HepG2 (cell line): ENCODE results near the gene MOK. TPM values are rescaled to one million over a fixed set of nuclear protein-coding genes. Genes with fewer than 3 reads are reported as not detected.
A peak's percentile ranks its signal among the peaks of the same experiment; 100 is the strongest.

Source experiments
- ATAC-seq: fragments of 200-7000 bp; cut with Tn5 transposase; 3 replicates; pipeline ENCODE4 v1.9.1; 2020; ENCODE audit warnings: mild to moderate bottlenecking, moderate library complexity
- BruUV-seq: library from RNA; stranded (reverse); fragments of 400-500 nt; replicated peaks from 2 replicates; lab custom pipeline; 2021; lab: Mats Ljungman, UMichigan
- CTCF ChIA-PET: fragments of 300-600 bp; formaldehyde crosslinking; extraction: SDS; loops from one replicate; lab custom pipeline; 2021; ENCODE audit warnings: low total read pairs, inconsistent platforms, low intra/inter-chr PET ratio; lab: Yijun Ruan, JAX
- POLR2A ChIA-PET: fragments of 350-600 bp; sonication (Branson Sonifier 250); formaldehyde crosslinking; loops from one replicate; lab custom pipeline; 2020; ENCODE audit warnings: antibody characterized with exemption, inconsistent platforms; lab: Yijun Ruan, JAX
- DNase-seq: peaks from one replicate; pipeline ENCODE4 v3.0.0-alpha.2; 2015; ENCODE audit warnings: low spot score
- FAIRE-seq: peaks from 3 replicates; lab custom pipeline; 2011; peaks lifted over from hg19 to GRCh38; lab: Jason Lieb, UNC
- H2AFZ ChIP-seq: one replicate; pipeline ENCODE4 v1.6.1; 2011; ENCODE audit warnings: low read length, inconsistent platforms
- H3K27ac ChIP-seq: fragments of 300-600 bp; 3 replicates; pipeline ENCODE4 v1.8.0; 2011; ENCODE audit warnings: mixed run types, mild to moderate bottlenecking, mixed read lengths, low read length, inconsistent platforms; ENCODE audit not compliant: insufficient read depth; ENCODE audit errors: extremely low read length
- H3K27me3 ChIP-seq, 2 experiments: fragments of 200-600 bp in 1 of 2; 2 replicates in 1 of 2; 3 replicates in 1 of 2; pipeline versions ENCODE4 v1.6.0 to v1.8.0; 2011; ENCODE audit warnings: low read length in 2 of 2, mild to moderate bottlenecking in 2 of 2, moderate library complexity in 2 of 2, inconsistent platforms in 1 of 2; ENCODE audit not compliant: insufficient read depth in 2 of 2, control insufficient read depth in 1 of 2
- H3K36me3 ChIP-seq, 2 experiments: fragments of 200-600 bp in 1 of 2; replicated peaks in 1 of 2; 2 replicates in 1 of 2; 3 replicates in 1 of 2; pipeline versions ENCODE4 v1.5.1 to v1.8.0; 2011; ENCODE audit warnings: low read length in 2 of 2, inconsistent platforms in 1 of 2; ENCODE audit not compliant: insufficient read depth in 2 of 2, control insufficient read depth in 1 of 2
- H3K4me1 ChIP-seq: 2 replicates; pipeline ENCODE4 v1.5.1; 2012; ENCODE audit warnings: low read length, inconsistent platforms; ENCODE audit not compliant: insufficient read depth
- H3K4me2 ChIP-seq: 2 replicates; pipeline ENCODE4 v1.6.0; 2011; ENCODE audit warnings: low read depth, low read length, inconsistent platforms
- H3K4me3 ChIP-seq, 3 experiments: fragments of 200-600 bp in 1 of 3; sonication (generic), shearing (Covaris generic) in 1 of 3; replicated peaks in 1 of 3; 2 replicates each; pipeline ENCODE4 v1.5.1; 2011 to 2016; ENCODE audit warnings: low read length in 3 of 3, inconsistent platforms in 2 of 3, low read depth in 2 of 3, mild to moderate bottlenecking in 2 of 3, control low read depth in 1 of 3, mixed read lengths in 1 of 3; ENCODE audit not compliant: insufficient read depth in 1 of 3
- H3K79me2 ChIP-seq: one replicate; pipeline ENCODE4 v1.6.1; 2011; ENCODE audit warnings: low read length, inconsistent platforms; ENCODE audit not compliant: insufficient read depth
- H3K9ac ChIP-seq: 2 replicates; pipeline ENCODE4 v1.6.0; 2011; ENCODE audit warnings: mild to moderate bottlenecking, low read depth, low read length, inconsistent platforms; ENCODE audit not compliant: insufficient read depth
- H3K9me3 ChIP-seq: 2 replicates; pipeline ENCODE4 v1.5.1; 2012; ENCODE audit warnings: mild to moderate bottlenecking, low read length
- H4K20me1 ChIP-seq: 2 replicates; pipeline ENCODE4 v1.6.0; 2011; ENCODE audit warnings: inconsistent platforms, mild to moderate bottlenecking, low read length, moderate library complexity; ENCODE audit not compliant: insufficient read depth
- DDIT3 ChIP-seq: sonication (generic); formaldehyde crosslinking; IDR thresholded peaks from 2 replicates; pipeline ENCODE4 v1.4.0; 2020; ENCODE audit warnings: mild to moderate bottlenecking, missing genetic modification reagents
- DPF2 ChIP-seq: sonication (generic); formaldehyde crosslinking; IDR thresholded peaks from 2 replicates; pipeline ENCODE4 v1.4.0; 2020; ENCODE audit warnings: mild to moderate bottlenecking, low read depth, missing genetic modification reagents, borderline replicate concordance
- ETV6 ChIP-seq: sonication (generic); formaldehyde crosslinking; conservative IDR thresholded peaks from 2 replicates; pipeline ENCODE4 v1.4.0; 2020; ENCODE audit warnings: missing genetic modification reagents
- GLI4 ChIP-seq: sonication (generic); formaldehyde crosslinking; IDR thresholded peaks from 2 replicates; pipeline ENCODE4 v1.5.1; 2020; ENCODE audit warnings: missing genetic modification reagents, mild to moderate bottlenecking, moderate library complexity, borderline replicate concordance
- GTF2F1 ChIP-seq: fragments of 150-350 bp; IDR thresholded peaks from 2 replicates; pipeline ENCODE4 v1.6.1; 2014; ENCODE audit warnings: low read length
- KLF15 ChIP-seq: sonication (generic); formaldehyde crosslinking; IDR thresholded peaks from 2 replicates; pipeline ENCODE4 v1.8.1; 2023; ENCODE audit warnings: borderline replicate concordance, mild to moderate bottlenecking, inconsistent platforms, missing genetic modification reagents, mixed read lengths
- MAF1 ChIP-seq: sonication (generic); formaldehyde crosslinking; IDR thresholded peaks from 2 replicates; pipeline ENCODE4 v1.5.0; 2020; ENCODE audit warnings: missing genetic modification reagents, borderline replicate concordance
- NBN ChIP-seq: fragments of 450-650 bp; conservative IDR thresholded peaks from 2 replicates; pipeline ENCODE4 v1.6.1; 2017
- NFE2L1 ChIP-seq: sonication (generic); formaldehyde crosslinking; IDR thresholded peaks from 2 replicates; pipeline ENCODE4 v1.4.0; 2020; ENCODE audit warnings: missing genetic modification reagents, mild to moderate bottlenecking, borderline replicate concordance
- POLR2AphosphoS2 ChIP-seq: IDR thresholded peaks from 2 replicates; pipeline ENCODE4 v1.6.1; 2011; ENCODE audit warnings: low read depth, low read length, improper control_type of control experiment
- PPARG ChIP-seq: conservative IDR thresholded peaks from 2 replicates; pipeline ENCODE4 v1.6.1; 2016; ENCODE audit warnings: missing biosample characterization, missing genetic modification reagents
- RBM22 ChIP-seq: fragments of 200-400 bp; formaldehyde crosslinking; optimal IDR thresholded peaks from 2 replicates; pipeline ENCODE3; 2017; ENCODE audit warnings: mild to moderate bottlenecking, low read length, moderate library complexity
- SNAI1 ChIP-seq: sonication (generic); formaldehyde crosslinking; IDR thresholded peaks from 2 replicates; pipeline ENCODE4 v1.5.0; 2020; ENCODE audit warnings: mild to moderate bottlenecking, missing genetic modification reagents, borderline replicate concordance
- ZBTB34 ChIP-seq: sonication (generic); formaldehyde crosslinking; IDR thresholded peaks from 2 replicates; pipeline ENCODE4 v1.8.0; 2022; ENCODE audit warnings: mild to moderate bottlenecking, missing genetic modification reagents
- ZBTB42 ChIP-seq: sonication (generic); formaldehyde crosslinking; IDR thresholded peaks from 2 replicates; pipeline ENCODE4 v1.5.0; 2020; ENCODE audit warnings: mild to moderate bottlenecking, missing genetic modification reagents
- ZC3H4 ChIP-seq: sonication (generic); formaldehyde crosslinking; IDR thresholded peaks from 2 replicates; pipeline ENCODE4 v1.4.0; 2020; ENCODE audit warnings: missing genetic modification reagents, borderline replicate concordance
- ZNF20 ChIP-seq: sonication (generic); formaldehyde crosslinking; IDR thresholded peaks from 2 replicates; pipeline ENCODE4 v1.4.0; 2020; ENCODE audit warnings: mild to moderate bottlenecking, moderate library complexity, missing genetic modification reagents
- ZNF326 ChIP-seq: sonication (generic); formaldehyde crosslinking; IDR thresholded peaks from 2 replicates; pipeline ENCODE4 v1.4.0; 2020; ENCODE audit warnings: missing genetic modification reagents, borderline replicate concordance
- ZNF547 ChIP-seq: sonication (generic); formaldehyde crosslinking; IDR thresholded peaks from 2 replicates; pipeline ENCODE4 v1.5.1; 2020; ENCODE audit warnings: mild to moderate bottlenecking, missing genetic modification reagents
- ZNF598 ChIP-seq: sonication (generic); formaldehyde crosslinking; IDR thresholded peaks from 2 replicates; pipeline ENCODE4 v1.5.1; 2020; ENCODE audit warnings: mild to moderate bottlenecking, missing genetic modification reagents, borderline replicate concordance
- ZNF768 ChIP-seq: sonication (generic); formaldehyde crosslinking; IDR thresholded peaks from 2 replicates; pipeline ENCODE4 v1.4.0; 2020; ENCODE audit warnings: missing genetic modification reagents
- WGBS: methylation state at CpG from one replicate; pipeline ENCODE4 v1.1.6; 2017; ENCODE audit warnings: low lambda C conversion rate; 5-methylcytosine and 5-hydroxymethylcytosine counted together
- in situ Hi-C: cut with HindIII; loops from 2 replicates; pipeline ENCODE4 v1.10.0; 2017; ENCODE audit warnings: low pct_unique_long_range_greater_than_20kb; ENCODE audit not compliant: extremely low pct_ligation_motif_present
- intact Hi-C: fragments of 100-400 bp; cut with micrococcal nuclease; formaldehyde crosslinking; loops from one replicate; pipeline ENCODE4 v1.10.0; 2022; ENCODE audit not compliant: unreplicated experiment
- polyA plus RNA-seq, 8 experiments: library from polyadenylated mRNA; depleted of rRNA in 3 of 8; stranded (reverse) in 7 of 8; unstranded in 1 of 8; fragments of >200 nt; fragmentation: Illumina TruSeq in 4 of 8; extraction: Trizol in 4 of 8; gene quantifications; 2 replicates each; pipeline versions ENCODE4 v1.2.1 to v1.2.3, GENCODE V29; 2011 to 2016; ENCODE audit warnings: low read depth in 4 of 8, missing spikeins in 1 of 8, mixed read lengths in 1 of 8; ENCODE audit not compliant: insufficient read depth in 1 of 8
- total RNA-seq, 5 experiments: library from RNA; depleted of rRNA; stranded (reverse); fragments of >200 nt; fragmentation: Illumina TruSeq; extraction: Trizol; gene quantifications; 2 replicates each; pipeline ENCODE4 v1.2.3, GENCODE V29; 2016; ENCODE audit warnings: low read depth in 1 of 5

Gene MOK
- total and polyA plus RNA-seq, 2 of the 13 experiments (the other 11 are each of a cell fraction or from before 2014, with no cell fraction given), result 15.3 to 16.9 TPM

- WGBS, result 1% methylated on average over 28 of the region's 54 CpGs
- BruUV-seq, result no TSS peak
- in situ Hi-C loops, result loop anchor here (5.0 to 10.0 kb wide), 2 partner anchors 242 to 355 kb away; partner anchors contain the start of gene DYNC1H1
- Histone ChIP-seq H3K9ac (peak overlapping the region; percentile 98), H3K9me3 (no peaks in the 10 kb centered on the region), H3K79me2 (peaks cover 7% of the 10 kb centered on the region), H3K4me3 (peak overlapping the region; percentile 77 to 97 (median 86)), H3K36me3 (no peaks in the 10 kb centered on the region), H3K27me3 (no peaks in the 10 kb centered on the region; a peak in 1 of 5 replicates), H4K20me1 (no peaks in the 10 kb centered on the region), H3K27ac (peak overlapping the region; percentile 80), H3K4me2 (peak overlapping the region; percentile 86), H3K4me1 (peaks cover 55% of the 10 kb centered on the region), H2AFZ (peak overlapping the region; percentile 93)
- POLR2A ChIA-PET, result interaction anchor here (0.6 to 1.4 kb wide), 7 partner anchors 12 to 1602 kb away, joined by 3 to 7 read pairs (median 3); partner anchors contain the start of genes CINP, TECPR2 and WDR20
- CTCF ChIA-PET, result interaction anchor here (1.5 to 1.7 kb wide), 2 partner anchors 21 to 82 kb away, joined by 3 to 4 read pairs; no protein-coding TSS in a partner anchor
- FAIRE-seq (no peak), ATAC-seq (peak; percentile 52), DNase-seq (peak; percentile 83)
- intact Hi-C loops, result loop anchor here (5.0 kb wide), 2 partner anchors 175 to 200 kb away; no protein-coding TSS in a partner anchor
- TF ChIP-seq NBN (no peak), ZC3H4 (CRISPR knock-in tag) (peak; percentile 25; the same call in 1 of the 2 replicates), GTF2F1 (no peak), ZBTB34 (peak; percentile 88), PPARG (no peak; the same call in 1 of the 2 replicates), NFE2L1 (CRISPR knock-in tag) (no peak), RBM22 (peak; percentile 89), ETV6 (CRISPR knock-in tag) (0 out of 2 replicates have a peak, but pooled peaks have one; percentile 35), ZNF598 (CRISPR knock-in tag) (no peak), ZBTB42 (CRISPR knock-in tag) (0 out of 2 replicates have a peak, but pooled peaks have one; percentile 32), ZNF20 (CRISPR knock-in tag) (0 out of 2 replicates have a peak, but pooled peaks have one; percentile 67), ZNF326 (CRISPR knock-in tag) (no peak), DDIT3 (no peak), MAF1 (CRISPR knock-in tag) (peak; percentile 99), SNAI1 (peak; percentile 76; the same call in 1 of the 2 replicates), GLI4 (no peak), KLF15 (CRISPR knock-in tag) (peak; percentile 27; the same call in 1 of the 2 replicates), DPF2 (CRISPR knock-in tag) (no peak), ZNF547 (CRISPR knock-in tag) (peak; percentile 72; the same call in 1 of the 2 replicates), POLR2AphosphoS2 (no peak), ZNF768 (CRISPR knock-in tag) (peak; percentile 56; the same call in 1 of the 2 replicates)
These were observed 12.0 kb upstream of the MOK start for GRCh38 chr14:102316743-102317563.
